Calu3 (cell line): ENCODE measurements around the gene NQO2. TPM values are rescaled to one million over a fixed set of nuclear protein-coding genes. Genes with fewer than 3 reads are reported as not detected.
A peak's percentile ranks its signal among the peaks of the same experiment; 100 is the strongest.
"Not testable (repeated sequence)": the region's sequence is repeated elsewhere in the genome, so short reads cannot be mapped to it uniquely, and the experiment has no call there.

Source experiments
- BruUV-seq: library from RNA; stranded (reverse); fragments of 400-500 nt; replicated peaks from 2 replicates; lab custom pipeline; 2021; lab: Mats Ljungman, UMichigan
- CTCF ChIA-PET: fragments of 300-600 bp; sonication (Branson Sonifier 250); formaldehyde crosslinking; loops from one replicate; lab custom pipeline; 2022; ENCODE audit warnings: antibody characterized with exemption; lab: Charles Lee
- DNase-seq: peaks from one replicate; pipeline ENCODE4 v3.0.0; 2022
- H3K27ac Mint-ChIP-seq: one replicate; pipeline ENCODE4 v1.8.0; 2022; ENCODE audit warnings: mixed read lengths; ENCODE audit not compliant: unreplicated experiment
- H3K27me3 Mint-ChIP-seq: one replicate; pipeline ENCODE4 v1.8.0; 2022; ENCODE audit warnings: mixed read lengths; ENCODE audit not compliant: unreplicated experiment
- H3K36me3 Mint-ChIP-seq: one replicate; pipeline ENCODE4 v1.8.0; 2022; ENCODE audit warnings: mild to moderate bottlenecking, moderate library complexity, mixed read lengths; ENCODE audit not compliant: insufficient read depth, unreplicated experiment
- H3K4me1 Mint-ChIP-seq: one replicate; pipeline ENCODE4 v1.8.0; 2022; ENCODE audit warnings: mild to moderate bottlenecking, low read depth, mixed read lengths; ENCODE audit not compliant: unreplicated experiment
- H3K4me3 Mint-ChIP-seq: one replicate; pipeline ENCODE4 v1.8.0; 2022; ENCODE audit warnings: mild to moderate bottlenecking, low read depth, moderate library complexity, mixed read lengths; ENCODE audit not compliant: unreplicated experiment
- H3K9me3 Mint-ChIP-seq: one replicate; pipeline ENCODE4 v1.8.0; 2022; ENCODE audit warnings: low read depth, mixed read lengths; ENCODE audit not compliant: unreplicated experiment
- intact Hi-C: fragments of 100-400 bp; cut with micrococcal nuclease; formaldehyde crosslinking; loops from one replicate; pipeline ENCODE4 v1.10.0; 2022; ENCODE audit not compliant: unreplicated experiment
- total RNA-seq: library from RNA; stranded (reverse); gene quantifications from 2 replicates; pipeline ENCODE4 v1.2.3, GENCODE V29; 2022
- TF ChIP-seq, protein P1 (sequence below): fragments of 200-600 bp; IDR thresholded peaks from one replicate; pipeline ENCODE4 v1.8.0; 2022; ENCODE audit warnings: antibody characterized with exemption; ENCODE audit not compliant: unreplicated experiment

The NQO2 gene
- total RNA-seq, 1 experiment from 2014 or later, result 12.0 TPM

DNA sequence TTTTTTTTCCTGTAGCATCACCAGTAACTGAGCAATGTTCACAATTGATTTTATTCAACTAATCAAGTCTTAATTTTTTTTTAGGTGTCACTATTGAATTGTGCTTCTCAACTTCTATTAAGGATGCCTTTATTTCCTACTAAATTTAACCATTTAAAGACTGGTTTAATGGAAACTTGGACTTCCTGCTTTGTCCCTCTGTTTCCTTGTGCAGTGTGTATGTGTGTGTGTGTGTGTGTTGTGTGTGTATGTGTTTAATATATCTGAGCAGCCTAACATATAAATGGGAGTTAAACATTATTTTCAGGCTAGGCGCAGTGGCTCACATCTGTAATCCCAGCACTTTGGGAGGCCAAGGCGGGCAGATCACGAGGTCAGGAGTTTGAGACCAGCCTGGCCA lies 30.1 kb upstream of the NQO2 start:
- CTCF ChIA-PET, result interaction anchor here (1.0 kb wide), 1 partner anchor 17 kb away, joined by 3 read pairs; no protein-coding TSS in a partner anchor
- Mint-ChIP-seq H3K27ac (no peak overlapping the region), H3K9me3 (no peaks in the 10 kb centered on the region), H3K4me3 (no peak overlapping the region), H3K27me3 (no peaks in the 10 kb centered on the region), H3K36me3 (peaks cover 17% of the 10 kb centered on the region), H3K4me1 (peaks cover 7% of the 10 kb centered on the region)
- no peak for DNase-seq
- BruUV-seq, result no TSS peak
- TF ChIP-seq, protein P1, sequence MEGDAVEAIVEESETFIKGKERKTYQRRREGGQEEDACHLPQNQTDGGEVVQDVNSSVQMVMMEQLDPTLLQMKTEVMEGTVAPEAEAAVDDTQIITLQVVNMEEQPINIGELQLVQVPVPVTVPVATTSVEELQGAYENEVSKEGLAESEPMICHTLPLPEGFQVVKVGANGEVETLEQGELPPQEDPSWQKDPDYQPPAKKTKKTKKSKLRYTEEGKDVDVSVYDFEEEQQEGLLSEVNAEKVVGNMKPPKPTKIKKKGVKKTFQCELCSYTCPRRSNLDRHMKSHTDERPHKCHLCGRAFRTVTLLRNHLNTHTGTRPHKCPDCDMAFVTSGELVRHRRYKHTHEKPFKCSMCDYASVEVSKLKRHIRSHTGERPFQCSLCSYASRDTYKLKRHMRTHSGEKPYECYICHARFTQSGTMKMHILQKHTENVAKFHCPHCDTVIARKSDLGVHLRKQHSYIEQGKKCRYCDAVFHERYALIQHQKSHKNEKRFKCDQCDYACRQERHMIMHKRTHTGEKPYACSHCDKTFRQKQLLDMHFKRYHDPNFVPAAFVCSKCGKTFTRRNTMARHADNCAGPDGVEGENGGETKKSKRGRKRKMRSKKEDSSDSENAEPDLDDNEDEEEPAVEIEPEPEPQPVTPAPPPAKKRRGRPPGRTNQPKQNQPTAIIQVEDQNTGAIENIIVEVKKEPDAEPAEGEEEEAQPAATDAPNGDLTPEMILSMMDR, result no peak
- intact Hi-C loops, result no loop called here

DNA sequence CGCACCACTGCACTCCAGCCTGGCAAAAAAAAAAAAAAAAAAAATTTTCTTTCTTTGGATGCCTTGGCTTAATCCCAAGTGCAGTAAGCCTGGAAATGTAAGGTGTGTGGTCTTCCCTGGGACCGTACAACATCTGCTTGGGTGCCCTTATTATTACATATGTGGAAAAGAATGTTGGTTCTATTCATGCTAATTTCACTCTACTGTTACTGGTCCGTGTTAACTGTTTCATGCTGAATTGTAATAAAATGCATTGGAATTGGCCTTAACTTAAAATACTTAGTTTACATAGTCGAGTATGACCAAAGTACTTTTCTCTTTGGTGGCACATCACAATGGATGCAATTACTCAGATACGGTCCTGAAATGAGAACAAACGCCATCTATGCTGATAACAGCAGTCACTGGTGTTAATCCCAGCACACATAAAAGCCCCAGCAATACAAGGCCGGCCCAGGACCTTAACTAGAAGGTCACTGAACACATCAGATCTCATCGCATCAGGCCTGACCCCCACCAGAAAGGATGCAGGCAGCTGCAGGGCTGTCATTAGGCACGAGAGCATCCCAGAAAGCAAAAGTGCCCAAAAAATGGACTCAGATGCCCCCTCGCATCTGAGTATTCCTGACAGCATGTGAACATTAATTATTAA lies 29.5 kb upstream of the NQO2 start:
- TF ChIP-seq, protein P1, result no peak
- no peak overlapping the region for H3K27ac Mint-ChIP-seq

DNA sequence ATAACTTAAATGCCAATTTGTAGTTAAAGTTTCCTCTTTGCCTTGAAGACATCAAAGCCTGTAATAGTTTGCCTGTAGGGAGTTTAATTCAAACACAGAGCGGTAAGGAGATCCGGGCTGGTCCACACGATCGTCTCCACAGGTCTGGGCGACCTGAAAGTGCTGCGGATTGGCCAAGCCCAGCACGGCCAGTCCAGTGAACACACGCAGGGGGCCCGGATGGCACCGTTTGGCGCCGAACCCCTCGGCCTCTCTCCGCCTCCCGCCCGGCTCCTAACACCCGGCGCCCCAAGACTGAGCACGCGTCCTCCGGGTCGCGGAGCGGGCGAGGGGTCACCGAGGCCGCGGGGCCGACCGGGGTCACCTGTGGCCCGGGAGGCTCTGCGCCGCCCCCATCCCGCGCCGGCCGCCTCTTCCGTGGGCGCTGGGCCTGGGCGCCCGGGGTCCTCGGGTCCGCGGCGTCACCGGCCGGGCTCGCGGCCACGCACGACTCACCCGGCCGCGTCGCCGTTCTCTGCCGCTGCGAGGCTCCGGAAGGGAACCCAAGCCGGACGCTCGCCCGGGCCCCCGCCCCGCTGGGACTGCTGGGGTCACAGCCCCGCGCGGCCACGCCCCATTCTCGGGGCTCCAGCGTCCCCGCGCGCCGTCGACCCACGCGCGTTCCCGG lies 28.8 kb upstream of the NQO2 start:
- Mint-ChIP-seq H3K27me3 (no peaks in the 10 kb centered on the region), H3K27ac (no peak overlapping the region), H3K9me3 (no peaks in the 10 kb centered on the region), H3K36me3 (peaks cover 17% of the 10 kb centered on the region), H3K4me3 (peak overlapping the region; percentile 69), H3K4me1 (peaks cover 7% of the 10 kb centered on the region)
- CTCF ChIA-PET, result no interaction called here
- peak; percentile 58 for DNase-seq
- TF ChIP-seq, protein P1, result no peak
- BruUV-seq, result no TSS peak
- intact Hi-C loops, result no loop called here

More for the DNA sequence above, 29.5 kb upstream of the NQO2 start:
- CTCF ChIA-PET, result no interaction called here
- BruUV-seq, result TSS peak; percentile 56
- Mint-ChIP-seq H3K27me3 (no peaks in the 10 kb centered on the region), H3K4me1 (peaks cover 7% of the 10 kb centered on the region), H3K36me3 (peaks cover 17% of the 10 kb centered on the region), H3K9me3 (no peaks in the 10 kb centered on the region), H3K4me3 (peak overlapping the region; percentile 69)
- intact Hi-C loops, result no loop called here
- no peak for DNase-seq

DNA sequence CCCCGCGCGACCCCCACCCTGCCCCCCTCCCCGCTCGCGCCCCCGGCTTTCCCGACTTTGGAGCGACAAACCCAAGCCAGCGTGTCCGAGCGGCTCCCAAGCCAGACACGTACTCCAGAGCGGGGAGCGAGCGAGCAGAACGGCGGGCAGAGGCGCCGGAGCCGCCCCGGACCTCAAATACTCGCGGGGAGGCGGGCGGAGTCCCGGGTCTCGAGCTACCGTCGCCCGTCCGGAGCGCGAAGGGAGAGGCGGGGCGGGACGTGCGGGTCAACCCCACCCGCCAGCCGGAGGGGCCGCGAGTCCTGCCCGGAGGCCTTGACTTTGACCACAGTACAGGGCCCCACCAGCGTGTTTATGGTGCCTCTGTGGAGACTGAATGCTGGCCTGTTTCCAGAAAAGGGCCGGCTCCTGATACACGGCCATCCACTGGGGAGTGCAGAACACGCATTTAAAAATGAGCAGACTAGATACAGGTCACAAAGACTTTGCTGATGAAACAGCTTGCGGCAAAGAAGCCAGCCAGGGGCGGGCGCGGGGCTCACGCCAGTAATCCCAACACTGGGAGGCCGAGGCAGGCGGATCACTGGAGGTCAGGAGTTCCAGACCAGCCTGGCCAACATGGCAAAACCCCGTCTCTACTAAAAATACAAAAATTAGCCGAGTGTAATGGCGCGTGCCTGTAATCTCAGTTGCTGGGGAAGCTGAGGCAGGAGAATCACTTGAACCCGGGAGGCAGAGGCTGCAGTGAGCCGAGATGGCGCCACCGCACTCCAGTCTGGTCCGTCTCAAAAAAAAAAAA lies 28.1 kb upstream of the NQO2 start, which contains the start of gene SERPINB6:
Gene SERPINB6, minus strand, starts transcription at position 148 of the 799 bp plus-strand sequence. CDS start 12,235 bp downstream, outside the sequence.
- peaks cover 17% of the 10 kb centered on the region for H3K36me3 Mint-ChIP-seq
- H3K27me3 Mint-ChIP-seq, result no peaks in the 10 kb centered on the region
- TF ChIP-seq, protein P1, result no peak
- peak within 1 kb of the TSS; percentile 69 for H3K4me3 Mint-ChIP-seq
- peak within 1 kb of the TSS; percentile 80 for H3K27ac Mint-ChIP-seq
- no TSS peak for BruUV-seq
- intact Hi-C loops, result no loop called here
- peak; percentile 45 for DNase-seq
- H3K9me3 Mint-ChIP-seq, result no peaks in the 10 kb centered on the region
- H3K4me1 Mint-ChIP-seq, result peaks cover 9% of the 10 kb centered on the region
- CTCF ChIA-PET, result interaction anchor here (0.6 kb wide), 2 partner anchors 150 to 1379 kb away, joined by 3 read pairs; no protein-coding TSS in a partner anchor

DNA sequence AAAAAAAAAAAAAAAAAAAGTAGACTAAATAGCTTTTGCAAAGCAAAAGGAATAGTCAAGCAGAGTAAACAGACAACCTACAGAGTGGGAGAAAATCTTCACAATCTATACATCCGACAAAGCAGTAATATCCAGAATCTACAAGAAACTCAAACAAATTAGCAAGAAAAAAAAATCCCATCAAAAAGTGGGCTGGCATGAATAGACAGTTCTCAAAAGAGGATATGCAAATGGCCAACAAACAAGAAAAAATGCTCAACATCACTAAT lies 27.5 kb upstream of the NQO2 start:
- H3K9me3 Mint-ChIP-seq, H3K27me3 Mint-ChIP-seq, DNase-seq, intact Hi-C loops, BruUV-seq: not testable (repeated sequence)
- CTCF ChIA-PET, result interaction anchor here (0.6 kb wide), 1 partner anchor 149 kb away, joined by 3 read pairs; no protein-coding TSS in a partner anchor
- H3K27ac Mint-ChIP-seq, result peak overlapping the region; percentile 80
- H3K36me3 Mint-ChIP-seq, result peaks cover 17% of the 10 kb centered on the region
- H3K4me1 Mint-ChIP-seq, result peaks cover 15% of the 10 kb centered on the region
- peak overlapping the region; percentile 69 for H3K4me3 Mint-ChIP-seq

DNA sequence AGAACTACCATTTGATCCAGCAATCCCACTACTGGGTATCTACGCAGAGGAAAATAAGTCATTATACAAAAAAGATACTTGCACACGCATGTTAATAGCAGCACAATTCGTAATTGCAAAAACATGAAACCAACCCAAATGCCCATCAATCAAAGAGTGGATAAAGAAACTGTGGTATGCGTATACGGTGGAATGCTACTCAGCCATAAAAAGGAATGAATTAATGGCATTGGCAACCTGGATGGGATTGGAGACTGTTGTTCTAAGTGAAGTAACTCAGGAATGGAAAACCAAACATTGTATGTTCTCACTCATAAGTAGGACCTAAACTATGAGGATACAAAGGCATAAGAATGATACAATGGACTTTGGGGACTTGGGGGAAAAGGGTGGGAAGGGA lies 27.0 kb upstream of the NQO2 start:
- peaks cover 17% of the 10 kb centered on the region for H3K36me3 Mint-ChIP-seq
- intact Hi-C loops, H3K9me3 Mint-ChIP-seq, DNase-seq, H3K4me3 Mint-ChIP-seq, H3K27me3 Mint-ChIP-seq, H3K27ac Mint-ChIP-seq, BruUV-seq: not testable (repeated sequence)
- CTCF ChIA-PET, result interaction anchor here (0.6 kb wide), 1 partner anchor 149 kb away, joined by 3 read pairs; no protein-coding TSS in a partner anchor
- peaks cover 16% of the 10 kb centered on the region for H3K4me1 Mint-ChIP-seq
